Measurements from ENCODE around the gene MCFD2. TPM values are rescaled to one million over a fixed set of nuclear protein-coding genes. Genes with fewer than 3 reads are reported as not detected.

Gene MCFD2
- total and polyA plus RNA-seq, 2 donors (not counting 1 experiment from before 2014, with no cell fraction given): 31.6 to 53.3 TPM

- H3K4me1 ChIP-seq (ENCODE audit: control insufficient read depth in 2 of 2, insufficient read depth in 2 of 2, low read length in 2 of 2): peaks cover 8% of the 10 kb centered on the region in 2 donors
- no peak overlapping the region for H2AFZ ChIP-seq (ENCODE audit: insufficient read depth, low read depth, low read length, poor library complexity, severe bottlenecking)
- intact Hi-C loops (cut with micrococcal nuclease): no loop called here
- DNase-seq (no peak), ATAC-seq (ENCODE audit: low read depth) (no peak)
- 93% methylated on average over 1 of the region's 1 CpG for WGBS (ENCODE audit: insufficient coverage)
- H3K36me3 ChIP-seq (replicated peaks in 1 of 2; ENCODE audit: control extremely low read depth in 1 of 2, control insufficient read depth in 1 of 2, extremely low read depth in 1 of 2, insufficient read depth in 2 of 2, low read length in 1 of 2): no peaks in the 10 kb centered on the region
- Mint-ChIP-seq H3K9me3 (ENCODE audit: insufficient read depth) (no peaks in the 10 kb centered on the region), H3K4me1 (peaks cover 11% of the 10 kb centered on the region), H3K27me3 (peaks cover 7% of the 10 kb centered on the region), H3K27ac (no peak overlapping the region), H3K4me3 (no peak overlapping the region)
- H3K4me2 ChIP-seq (replicated peaks; ENCODE audit: low read depth, low read length, poor library complexity, severe bottlenecking): no peak overlapping the region
- no peak overlapping the region for H3K27ac ChIP-seq (ENCODE audit: low read length in 2 of 2)
- TF ChIP-seq, protein P1, sequence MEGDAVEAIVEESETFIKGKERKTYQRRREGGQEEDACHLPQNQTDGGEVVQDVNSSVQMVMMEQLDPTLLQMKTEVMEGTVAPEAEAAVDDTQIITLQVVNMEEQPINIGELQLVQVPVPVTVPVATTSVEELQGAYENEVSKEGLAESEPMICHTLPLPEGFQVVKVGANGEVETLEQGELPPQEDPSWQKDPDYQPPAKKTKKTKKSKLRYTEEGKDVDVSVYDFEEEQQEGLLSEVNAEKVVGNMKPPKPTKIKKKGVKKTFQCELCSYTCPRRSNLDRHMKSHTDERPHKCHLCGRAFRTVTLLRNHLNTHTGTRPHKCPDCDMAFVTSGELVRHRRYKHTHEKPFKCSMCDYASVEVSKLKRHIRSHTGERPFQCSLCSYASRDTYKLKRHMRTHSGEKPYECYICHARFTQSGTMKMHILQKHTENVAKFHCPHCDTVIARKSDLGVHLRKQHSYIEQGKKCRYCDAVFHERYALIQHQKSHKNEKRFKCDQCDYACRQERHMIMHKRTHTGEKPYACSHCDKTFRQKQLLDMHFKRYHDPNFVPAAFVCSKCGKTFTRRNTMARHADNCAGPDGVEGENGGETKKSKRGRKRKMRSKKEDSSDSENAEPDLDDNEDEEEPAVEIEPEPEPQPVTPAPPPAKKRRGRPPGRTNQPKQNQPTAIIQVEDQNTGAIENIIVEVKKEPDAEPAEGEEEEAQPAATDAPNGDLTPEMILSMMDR (IDR thresholded peaks at IDR 0.05): no peak
- H3K79me2 ChIP-seq (ENCODE audit: control insufficient read depth, insufficient read depth, low read length): no peaks in the 10 kb centered on the region
- no peak overlapping the region for H3K4me3 ChIP-seq (ENCODE audit: control extremely low read depth in 1 of 5, extremely low read depth in 1 of 5, insufficient read depth in 1 of 5, low read depth in 2 of 5, low read length in 4 of 5)
- ChIA-PET POLR2A (no interaction called here), CTCF (no interaction called here)
- H3K9ac ChIP-seq (ENCODE audit: low read length): no peak overlapping the region
- no peaks in the 10 kb centered on the region for H4K20me1 ChIP-seq (ENCODE audit: control insufficient read depth, insufficient read depth, low read length, poor library complexity, severe bottlenecking)
- H3K9me3 ChIP-seq (ENCODE audit: control extremely low read depth in 1 of 3, control insufficient read depth in 2 of 3, insufficient read depth in 1 of 3, low read length in 2 of 3): no peaks in the 10 kb centered on the region
- peaks cover 0 to 6% (median 2%) of the 10 kb centered on the region in 4 experiments for H3K27me3 ChIP-seq (replicated peaks in 1 of 4; ENCODE audit: control extremely low read depth in 1 of 4, control insufficient read depth in 3 of 4, insufficient read depth in 4 of 4, low read length in 3 of 4)
These were observed 63.0 kb downstream of the MCFD2 start for GRCh38 chr2:46852598-46852997.

- Histone ChIP-seq H3K36me3 (replicated peaks in 1 of 2; ENCODE audit: control extremely low read depth in 1 of 2, control insufficient read depth in 1 of 2, extremely low read depth in 1 of 2, insufficient read depth in 2 of 2, low read length in 1 of 2) (no peaks in the 10 kb centered on the region), H3K4me3 (ENCODE audit: control extremely low read depth in 1 of 5, extremely low read depth in 1 of 5, insufficient read depth in 1 of 5, low read depth in 2 of 5, low read length in 4 of 5) (no peak overlapping the region), H3K4me2 (replicated peaks; ENCODE audit: low read depth, low read length, poor library complexity, severe bottlenecking) (no peak overlapping the region), H4K20me1 (ENCODE audit: control insufficient read depth, insufficient read depth, low read length, poor library complexity, severe bottlenecking) (no peaks in the 10 kb centered on the region), H3K27ac (ENCODE audit: low read length in 2 of 2) (no peak overlapping the region), H3K9me3 (ENCODE audit: control extremely low read depth in 1 of 3, control insufficient read depth in 2 of 3, insufficient read depth in 1 of 3, low read length in 2 of 3) (no peaks in the 10 kb centered on the region), H3K79me2 (ENCODE audit: control insufficient read depth, insufficient read depth, low read length) (no peaks in the 10 kb centered on the region), H3K27me3 (replicated peaks in 1 of 4; ENCODE audit: control extremely low read depth in 1 of 4, control insufficient read depth in 3 of 4, insufficient read depth in 4 of 4, low read length in 3 of 4) (peaks cover 0 to 6% (median 2%) of the 10 kb centered on the region in 4 experiments), H3K4me1 (ENCODE audit: control insufficient read depth in 2 of 2, insufficient read depth in 2 of 2, low read length in 2 of 2) (peaks cover 8% of the 10 kb centered on the region in 2 donors), H3K9ac (ENCODE audit: low read length) (no peak overlapping the region), H2AFZ (ENCODE audit: insufficient read depth, low read depth, low read length, poor library complexity, severe bottlenecking) (no peak overlapping the region)
- Mint-ChIP-seq H3K9me3 (ENCODE audit: insufficient read depth) (no peaks in the 10 kb centered on the region), H3K27ac (no peak overlapping the region), H3K27me3 (peaks cover 7% of the 10 kb centered on the region), H3K4me1 (peaks cover 11% of the 10 kb centered on the region), H3K4me3 (no peak overlapping the region)
- ATAC-seq (ENCODE audit: low read depth) (no peak), DNase-seq (no peak)
- WGBS (ENCODE audit: insufficient coverage): 91% methylated on average over 9 of the region's 9 CpGs
- intact Hi-C loops (cut with micrococcal nuclease): no loop called here
- CTCF ChIA-PET: no interaction called here
- TF ChIP-seq, protein P1 (IDR thresholded peaks at IDR 0.05): no peak
- TF ChIP-seq EZH2 (IDR thresholded peaks at IDR 0.05; ENCODE audit: borderline replicate concordance, insufficient read depth, low read depth, low read length, poor library complexity, severe bottlenecking): no peak
- POLR2A ChIA-PET: no interaction called here
These were observed 63.5 kb downstream of the MCFD2 start for GRCh38 chr2:46852124-46852523.

Small RNA genes within 50 kb of the gene (small RNA-seq; reads per million reads assigned to genes)
- not detected for gene AC093732.2 (ENCODE audit: insufficient read length, low read depth, low replicate concordance)

Other genes with a start within 250 kb of the MCFD2 start
- 21.2 and 23.1 TPM in 2 replicates for gene SOCS5, start 216.5 kb downstream of the MCFD2 start, total RNA-seq
- gene SOCS5, start 216.5 kb downstream of the MCFD2 start, polyA plus RNA-seq: 8.8 TPM in 2 replicates
- gene TTC7A, start 25.4 kb upstream of the MCFD2 start, total RNA-seq: 144 and 155 TPM in 2 replicates
- gene TTC7A, start 25.4 kb upstream of the MCFD2 start, polyA plus RNA-seq: 104 and 113 TPM in 2 replicates
- 0.79 and 0.90 TPM in 2 replicates for gene STPG4, start 239.5 kb upstream of the MCFD2 start, total RNA-seq
- gene STPG4, start 239.5 kb upstream of the MCFD2 start, polyA plus RNA-seq: 0.20 and 0.31 TPM in 2 replicates

Data from B cell (primary cell).